HepG2 (cell line): ENCODE data around the gene RILPL1. TPM values are rescaled to one million over a fixed set of nuclear protein-coding genes. Genes with fewer than 3 reads are reported as not detected.

Experiments used
- AHDC1 ChIP-seq: sonication (generic); formaldehyde crosslinking; IDR thresholded peaks from 2 replicates; pipeline ENCODE4 v1.5.1; 2020; ENCODE audit warnings: mild to moderate bottlenecking, missing genetic modification reagents, borderline replicate concordance
- ISX ChIP-seq: sonication (generic); formaldehyde crosslinking; conservative IDR thresholded peaks from 2 replicates; pipeline ENCODE4 v1.5.0; 2020; ENCODE audit warnings: missing genetic modification reagents
- TFDP2 ChIP-seq: sonication (generic); formaldehyde crosslinking; IDR thresholded peaks from 2 replicates; pipeline ENCODE4 v1.4.0; 2020; ENCODE audit warnings: missing genetic modification reagents
- THAP11 ChIP-seq: IDR thresholded peaks from 2 replicates; pipeline ENCODE4 v1.6.1; 2016; ENCODE audit warnings: missing biosample characterization, missing genetic modification reagents
- ZBTB40 ChIP-seq, 2 experiments: fragments of 450-650 bp in 1 of 2; sonication (generic) in 1 of 2; formaldehyde crosslinking in 1 of 2; IDR thresholded peaks; 2 replicates each; pipeline versions ENCODE4 v1.6.1 to v1.8.0; 2016 to 2022; ENCODE audit warnings: antibody characterized with exemption in 1 of 2, mild to moderate bottlenecking in 1 of 2, missing genetic modification reagents in 1 of 2
- ZNF598 ChIP-seq: sonication (generic); formaldehyde crosslinking; IDR thresholded peaks from 2 replicates; pipeline ENCODE4 v1.5.1; 2020; ENCODE audit warnings: mild to moderate bottlenecking, missing genetic modification reagents, borderline replicate concordance
- ZNF761 ChIP-seq: sonication (generic); formaldehyde crosslinking; conservative IDR thresholded peaks from 2 replicates; pipeline ENCODE4 v1.4.0; 2020; ENCODE audit warnings: mild to moderate bottlenecking, missing genetic modification reagents
- polyA plus RNA-seq, 8 experiments: library from polyadenylated mRNA; depleted of rRNA in 3 of 8; stranded (reverse) in 7 of 8; unstranded in 1 of 8; fragments of >200 nt; fragmentation: Illumina TruSeq in 4 of 8; extraction: Trizol in 4 of 8; gene quantifications; 2 replicates each; pipeline versions ENCODE4 v1.2.1 to v1.2.3, GENCODE V29; 2011 to 2016; ENCODE audit warnings: low read depth in 4 of 8, missing spikeins in 1 of 8, mixed read lengths in 1 of 8; ENCODE audit not compliant: insufficient read depth in 1 of 8
- total RNA-seq, 5 experiments: library from RNA; depleted of rRNA; stranded (reverse); fragments of >200 nt; fragmentation: Illumina TruSeq; extraction: Trizol; gene quantifications; 2 replicates each; pipeline ENCODE4 v1.2.3, GENCODE V29; 2016; ENCODE audit warnings: low read depth in 1 of 5

Gene RILPL1
- total and polyA plus RNA-seq, 2 of the 13 experiments (the other 11 are each of a cell fraction or from before 2014, with no cell fraction given): 5.8 to 28.4 TPM

- TF ChIP-seq ZBTB40 (IDR thresholded peaks at IDR 0.05) (no peak), ZBTB40 (CRISPR knock-in tag; IDR thresholded peaks at IDR 0.05) (no peak), ISX (CRISPR knock-in tag) (no peak), TFDP2 (CRISPR knock-in tag) (peak; percentile 69; the same call in 1 of the 2 replicates), ZNF761 (CRISPR knock-in tag) (no peak), AHDC1 (peak; percentile 80; the same call in 1 of the 2 replicates), THAP11 (CRISPR knock-in tag) (peak; percentile 25; the same call in 1 of the 2 replicates), ZNF598 (CRISPR knock-in tag) (0 out of 2 replicates have a peak, but pooled peaks have one; percentile 25)
Observed at GRCh38 chr12:123519141-123520001, 14.1 kb downstream of the RILPL1 start (continued).
